Adipocyte (in vitro differentiated cells): ENCODE data around the gene TAX1BP1.
A peak's percentile ranks its signal among the peaks of the same experiment; 100 is the strongest.
"Not testable (repeated sequence)": the region's sequence is repeated elsewhere in the genome, so short reads cannot be mapped to it uniquely, and the experiment has no call there.

ENCODE experiments used
- DNase-seq: peaks from one replicate; pipeline ENCODE4 v3.0.0-alpha.2; 2015; ENCODE audit warnings: low read depth
- H3K27me3 ChIP-seq: replicated peaks from 2 replicates; pipeline ENCODE4 v1.7.0; 2013; ENCODE audit warnings: mild to moderate bottlenecking, low read length, moderate library complexity; ENCODE audit not compliant: control insufficient read depth, insufficient read depth
- H3K36me3 ChIP-seq: 2 replicates; pipeline ENCODE4 v1.7.0; 2013; ENCODE audit warnings: low read length, mild to moderate bottlenecking, moderate library complexity; ENCODE audit not compliant: control insufficient read depth, insufficient read depth, severe bottlenecking
- H3K4me1 ChIP-seq: 2 replicates; pipeline ENCODE4 v1.7.0; 2013; ENCODE audit warnings: mild to moderate bottlenecking, low read length, moderate library complexity; ENCODE audit not compliant: control insufficient read depth, insufficient read depth
- H3K4me3 ChIP-seq: 2 replicates; pipeline ENCODE4 v1.7.0; 2013; ENCODE audit warnings: mild to moderate bottlenecking, low read length, moderate library complexity
- H3K9ac ChIP-seq: 2 replicates; pipeline ENCODE4 v1.7.0; 2013; ENCODE audit warnings: mild to moderate bottlenecking, low read length, moderate library complexity
- H3K9me3 ChIP-seq: 2 replicates; pipeline ENCODE4 v1.7.0; 2013; ENCODE audit warnings: mild to moderate bottlenecking, low read length, moderate library complexity; ENCODE audit not compliant: control insufficient read depth

Gene TAX1BP1

DNA sequence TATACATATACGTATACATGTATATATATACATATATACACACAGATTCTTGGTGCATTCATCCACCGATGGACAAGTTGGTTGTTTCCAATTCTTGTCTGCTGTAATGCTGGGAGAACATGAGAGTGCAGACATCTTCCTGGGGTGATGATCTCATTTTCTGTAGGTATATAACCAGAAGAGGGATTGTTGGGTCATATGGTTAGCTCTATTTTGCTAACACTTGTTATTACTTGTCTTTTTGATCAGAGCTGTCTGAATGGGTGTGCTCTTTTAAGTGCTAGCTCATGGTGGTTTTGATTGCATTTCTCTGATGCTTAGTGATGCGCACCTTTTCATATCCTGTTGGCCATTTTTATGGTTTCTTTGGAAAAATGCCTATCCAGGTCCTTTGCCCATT lies 106.4 kb downstream of the TAX1BP1 start:
- H3K9me3 ChIP-seq: no peaks in the 10 kb centered on the region

GRCh38 chr7:27850531-27850930 lies 110.6 kb downstream of the TAX1BP1 start:
- H3K27me3 ChIP-seq: no peaks in the 10 kb centered on the region
- no peaks in the 10 kb centered on the region for H3K4me1 ChIP-seq
- H3K4me3 ChIP-seq: no peak overlapping the region
- DNase-seq: no peak
- H3K36me3 ChIP-seq: peaks cover 2% of the 10 kb centered on the region
- no peaks in the 10 kb centered on the region for H3K9me3 ChIP-seq
- H3K9ac ChIP-seq: no peak overlapping the region

More for the DNA sequence above, 106.4 kb downstream of the TAX1BP1 start:
- peaks cover 2% of the 10 kb centered on the region for H3K36me3 ChIP-seq
- no peak overlapping the region for H3K4me3 ChIP-seq
- H3K4me1 ChIP-seq: no peaks in the 10 kb centered on the region
- no peaks in the 10 kb centered on the region for H3K27me3 ChIP-seq
- no peak for DNase-seq
- no peak overlapping the region for H3K9ac ChIP-seq

GRCh38 chr7:27856703-27857485 lies 116.9 kb downstream of the TAX1BP1 start:
- not testable (repeated sequence) for H3K36me3 ChIP-seq, H3K4me3 ChIP-seq, H3K9me3 ChIP-seq, DNase-seq, H3K9ac ChIP-seq, H3K4me1 ChIP-seq, H3K27me3 ChIP-seq

GRCh38 chr7:27860800-27861199 lies 120.8 kb downstream of the TAX1BP1 start:
- DNase-seq: no peak
- Histone ChIP-seq H3K4me3 (no peak overlapping the region), H3K4me1 (no peaks in the 10 kb centered on the region), H3K9me3 (no peaks in the 10 kb centered on the region), H3K36me3 (no peaks in the 10 kb centered on the region), H3K27me3 (no peaks in the 10 kb centered on the region), H3K9ac (no peak overlapping the region)

DNA sequence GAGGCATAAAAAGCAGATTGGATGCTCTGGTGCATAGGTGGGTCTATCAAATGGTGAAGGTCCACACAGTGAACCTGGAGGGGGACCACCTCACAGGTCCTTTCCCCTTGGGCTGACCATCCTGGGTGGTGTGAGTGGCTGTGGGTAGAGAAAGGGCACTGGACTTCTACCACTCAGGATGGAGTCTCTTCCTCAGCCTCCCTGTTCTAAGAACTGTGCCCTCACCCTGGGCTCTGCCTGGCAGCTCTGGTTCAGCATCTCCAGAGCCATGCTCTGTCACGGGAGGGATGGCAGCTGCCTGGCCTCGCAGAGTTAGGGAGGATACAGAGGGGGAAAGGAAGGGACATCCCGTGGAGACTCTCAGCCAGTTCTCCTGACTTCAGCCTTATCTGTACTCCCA lies 121.8 kb downstream of the TAX1BP1 start:
- Histone ChIP-seq H3K4me3 (no peak overlapping the region), H3K36me3 (no peaks in the 10 kb centered on the region), H3K9ac (no peak overlapping the region), H3K4me1 (no peaks in the 10 kb centered on the region), H3K9me3 (no peaks in the 10 kb centered on the region), H3K27me3 (no peaks in the 10 kb centered on the region)
- DNase-seq: no peak

GRCh38 chr7:27863880-27864279 lies 123.9 kb downstream of the TAX1BP1 start:
- Histone ChIP-seq H3K27me3 (no peaks in the 10 kb centered on the region), H3K9me3 (no peaks in the 10 kb centered on the region), H3K4me3 (no peak overlapping the region), H3K4me1 (no peaks in the 10 kb centered on the region), H3K36me3 (no peaks in the 10 kb centered on the region), H3K9ac (no peak overlapping the region)
- DNase-seq: peak; percentile 63

DNA sequence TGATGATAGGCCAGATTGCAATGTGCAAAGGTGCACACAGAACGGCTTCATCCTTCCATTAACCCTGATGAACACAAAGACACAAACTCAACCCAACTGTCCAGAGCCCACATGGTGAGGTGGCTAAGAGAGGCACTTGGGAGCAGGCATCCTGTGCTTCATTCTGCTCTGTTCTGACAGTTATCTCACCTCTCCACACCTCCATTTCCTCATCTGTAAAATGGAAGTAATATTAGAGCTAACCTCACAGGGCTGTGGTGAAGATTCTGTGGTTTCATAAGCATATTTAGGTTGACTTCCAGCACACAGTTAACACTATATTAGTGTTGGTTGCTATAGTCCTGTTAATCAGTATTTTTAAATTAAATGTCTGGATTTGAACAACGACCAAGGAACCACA lies 126.3 kb downstream of the TAX1BP1 start:
- Histone ChIP-seq H3K9me3 (peaks cover 5% of the 10 kb centered on the region), H3K4me1 (no peaks in the 10 kb centered on the region), H3K27me3 (no peaks in the 10 kb centered on the region), H3K9ac (no peak overlapping the region), H3K4me3 (no peak overlapping the region), H3K36me3 (no peaks in the 10 kb centered on the region)
- DNase-seq: no peak

GRCh38 chr7:27866828-27867672 lies 127.1 kb downstream of the TAX1BP1 start:
- H3K4me1 ChIP-seq: peaks cover 2% of the 10 kb centered on the region
- H3K9ac ChIP-seq: no peak overlapping the region
- peaks cover 6% of the 10 kb centered on the region for H3K9me3 ChIP-seq
- no peaks in the 10 kb centered on the region for H3K36me3 ChIP-seq
- H3K27me3 ChIP-seq: no peaks in the 10 kb centered on the region
- no peak for DNase-seq
- H3K4me3 ChIP-seq: no peak overlapping the region

DNA sequence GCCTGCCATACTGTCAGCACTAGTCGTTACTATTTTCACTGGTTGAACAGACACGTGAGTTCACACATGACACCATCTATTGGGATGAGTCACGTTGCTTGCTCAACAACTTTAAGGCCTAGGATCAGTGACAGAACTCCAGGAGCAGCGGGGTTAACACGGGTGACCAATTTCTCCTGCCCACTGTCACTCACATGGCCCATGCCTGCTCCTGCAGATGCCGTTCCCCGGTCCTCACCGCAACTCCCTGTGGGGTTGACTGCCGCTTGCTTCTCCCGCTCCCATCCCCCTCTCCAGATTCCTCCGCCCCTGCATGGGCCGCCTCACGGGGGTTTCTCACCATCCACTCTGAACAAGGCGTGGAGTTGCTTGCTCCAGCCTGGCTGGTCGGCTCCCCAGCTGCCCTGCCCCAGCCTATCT lies 128.2 kb downstream of the TAX1BP1 start:
- no peak for DNase-seq
- no peak overlapping the region for H3K9ac ChIP-seq
- no peaks in the 10 kb centered on the region for H3K27me3 ChIP-seq
- H3K36me3 ChIP-seq: no peaks in the 10 kb centered on the region
- peaks cover 6% of the 10 kb centered on the region for H3K9me3 ChIP-seq
- H3K4me1 ChIP-seq: peaks cover 12% of the 10 kb centered on the region
- no peak overlapping the region for H3K4me3 ChIP-seq

DNA sequence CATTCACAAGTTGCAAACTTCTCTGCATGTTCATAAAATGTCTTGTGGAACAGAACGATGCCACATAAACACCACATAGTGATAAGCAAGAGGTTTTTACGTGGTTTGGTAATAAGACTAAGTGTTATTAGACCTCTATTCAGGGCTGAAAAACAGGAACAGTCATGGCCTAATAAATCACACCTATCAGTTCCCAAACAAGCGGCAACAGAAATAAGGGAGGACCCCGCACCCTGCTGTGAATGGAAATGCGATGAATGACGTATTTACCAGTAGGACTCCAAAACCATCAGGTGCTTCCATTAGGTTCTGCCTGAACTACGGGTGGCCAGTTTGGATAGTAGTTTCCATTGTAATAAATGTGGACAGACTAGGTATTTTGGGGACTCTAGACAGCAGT lies 129.1 kb downstream of the TAX1BP1 start:
- DNase-seq: no peak
- Histone ChIP-seq H3K4me3 (no peak overlapping the region), H3K9ac (no peak overlapping the region), H3K4me1 (peaks cover 21% of the 10 kb centered on the region), H3K36me3 (no peaks in the 10 kb centered on the region), H3K27me3 (no peaks in the 10 kb centered on the region), H3K9me3 (peaks cover 6% of the 10 kb centered on the region)

- Histone ChIP-seq H3K9ac (no peak overlapping the region), H3K36me3 (no peaks in the 10 kb centered on the region), H3K4me3 (no peak overlapping the region), H3K9me3 (peaks cover 6% of the 10 kb centered on the region), H3K27me3 (no peaks in the 10 kb centered on the region), H3K4me1 (peaks cover 27% of the 10 kb centered on the region)
- no peak for DNase-seq
Observed at GRCh38 chr7:27870595-27870994, 130.6 kb downstream of the TAX1BP1 start.
